OCI-LY7 (cell line): Measurements from ENCODE around the gene PLCB3.

Experiments
- EZH2phosphoT487 ChIP-seq: fragments of 200-600 bp; sonication (generic); IDR thresholded peaks from 2 replicates; pipeline ENCODE4 v1.6.1; 2018; ENCODE audit warnings: low read depth, borderline replicate concordance, mild to moderate bottlenecking, mixed run types, antibody characterized with exemption, low read length, moderate library complexity, mixed read lengths
- TF ChIP-seq, protein P1 (sequence below): fragments of 200-600 bp; sonication (generic); conservative IDR thresholded peaks from 2 replicates; pipeline ENCODE4 v1.5.1; 2014; ENCODE audit warnings: mild to moderate bottlenecking, antibody characterized with exemption, low read length, moderate library complexity, mixed read lengths

DNA sequence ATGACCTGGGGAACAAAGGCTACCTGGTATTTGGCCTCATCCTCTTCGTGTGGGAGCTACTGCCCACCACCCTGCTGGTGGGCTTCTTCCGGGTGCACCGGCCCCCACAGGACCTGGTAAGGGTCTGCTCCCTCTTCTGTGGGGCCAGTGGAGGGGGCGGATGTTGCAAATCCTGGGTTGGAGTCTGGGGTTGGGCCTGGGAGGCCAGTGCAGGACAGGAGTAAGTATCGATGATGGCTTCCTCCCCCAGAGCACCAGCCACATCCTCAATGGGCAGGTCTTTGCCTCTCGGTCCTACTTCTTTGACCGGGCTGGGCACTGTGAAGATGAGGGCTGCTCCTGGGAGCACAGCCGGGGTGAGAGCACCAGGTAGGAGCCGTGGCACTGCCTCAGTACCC lies 37.0 kb downstream of the PLCB3 start:
- TF ChIP-seq, protein P1, sequence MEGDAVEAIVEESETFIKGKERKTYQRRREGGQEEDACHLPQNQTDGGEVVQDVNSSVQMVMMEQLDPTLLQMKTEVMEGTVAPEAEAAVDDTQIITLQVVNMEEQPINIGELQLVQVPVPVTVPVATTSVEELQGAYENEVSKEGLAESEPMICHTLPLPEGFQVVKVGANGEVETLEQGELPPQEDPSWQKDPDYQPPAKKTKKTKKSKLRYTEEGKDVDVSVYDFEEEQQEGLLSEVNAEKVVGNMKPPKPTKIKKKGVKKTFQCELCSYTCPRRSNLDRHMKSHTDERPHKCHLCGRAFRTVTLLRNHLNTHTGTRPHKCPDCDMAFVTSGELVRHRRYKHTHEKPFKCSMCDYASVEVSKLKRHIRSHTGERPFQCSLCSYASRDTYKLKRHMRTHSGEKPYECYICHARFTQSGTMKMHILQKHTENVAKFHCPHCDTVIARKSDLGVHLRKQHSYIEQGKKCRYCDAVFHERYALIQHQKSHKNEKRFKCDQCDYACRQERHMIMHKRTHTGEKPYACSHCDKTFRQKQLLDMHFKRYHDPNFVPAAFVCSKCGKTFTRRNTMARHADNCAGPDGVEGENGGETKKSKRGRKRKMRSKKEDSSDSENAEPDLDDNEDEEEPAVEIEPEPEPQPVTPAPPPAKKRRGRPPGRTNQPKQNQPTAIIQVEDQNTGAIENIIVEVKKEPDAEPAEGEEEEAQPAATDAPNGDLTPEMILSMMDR = no peak
- TF ChIP-seq EZH2phosphoT487 = no peak
